ENCODE data around the gene TMEM225B.

The TMEM225B gene

GRCh38 chr7:99559175-99559915 lies 38.7 kb upstream of the TMEM225B start:
- peak overlapping the region; percentile 98 for H2AFZ ChIP-seq
- H3K79me2 ChIP-seq = peaks cover 50% of the 10 kb centered on the region
- H3K36me3 ChIP-seq (ENCODE audit: control insufficient read depth, insufficient read depth, low read length) = no peaks in the 10 kb centered on the region
- H3K4me1 ChIP-seq = peaks cover 9% of the 10 kb centered on the region
- no peak for TF ChIP-seq CTCF (IDR thresholded peaks at IDR 0.05)
- H3K27me3 ChIP-seq (ENCODE audit: control insufficient read depth, insufficient read depth, low read length) = no peaks in the 10 kb centered on the region
- H3K9ac ChIP-seq = peak overlapping the region; percentile 100
- H3K27ac ChIP-seq = peak overlapping the region; percentile 99
- no peaks in the 10 kb centered on the region for H3K9me3 ChIP-seq (ENCODE audit: control insufficient read depth, low read length)
- peak overlapping the region; percentile 81 for H3K4me2 ChIP-seq (ENCODE audit: low read length)
- peak overlapping the region; percentile 89 for H3K4me3 ChIP-seq (ENCODE audit: low read depth, low read length)

- TF ChIP-seq CTCF (IDR thresholded peaks at IDR 0.05) = no peak
- no peak overlapping the region for H3K4me2 ChIP-seq (ENCODE audit: low read length)
- no peaks in the 10 kb centered on the region for H3K9me3 ChIP-seq (ENCODE audit: control insufficient read depth, low read length)
- H3K27ac ChIP-seq = no peak overlapping the region
- H3K4me3 ChIP-seq (ENCODE audit: low read depth, low read length) = no peak overlapping the region
- H3K36me3 ChIP-seq (ENCODE audit: control insufficient read depth, insufficient read depth, low read length) = no peaks in the 10 kb centered on the region
- no peak overlapping the region for H3K9ac ChIP-seq
- no peak overlapping the region for H2AFZ ChIP-seq
- H3K79me2 ChIP-seq = peaks cover 42% of the 10 kb centered on the region
- H3K4me1 ChIP-seq = peaks cover 9% of the 10 kb centered on the region
- H3K27me3 ChIP-seq (ENCODE audit: control insufficient read depth, insufficient read depth, low read length) = no peaks in the 10 kb centered on the region
These were observed 37.0 kb upstream of the TMEM225B start for GRCh38 chr7:99560834-99561736.

GRCh38 chr7:99561737-99562051 lies 36.4 kb upstream of the TMEM225B start:
- Histone ChIP-seq H3K27me3 (ENCODE audit: control insufficient read depth, insufficient read depth, low read length) (no peaks in the 10 kb centered on the region), H3K36me3 (ENCODE audit: control insufficient read depth, insufficient read depth, low read length) (no peaks in the 10 kb centered on the region), H3K4me2 (ENCODE audit: low read length) (no peak overlapping the region), H3K4me3 (ENCODE audit: low read depth, low read length) (no peak overlapping the region), H3K4me1 (peaks cover 9% of the 10 kb centered on the region), H3K9me3 (ENCODE audit: control insufficient read depth, low read length) (no peaks in the 10 kb centered on the region), H3K27ac (no peak overlapping the region), H2AFZ (no peak overlapping the region), H3K9ac (no peak overlapping the region), H3K79me2 (peaks cover 41% of the 10 kb centered on the region)
- TF ChIP-seq CTCF (IDR thresholded peaks at IDR 0.05) = no peak

- Histone ChIP-seq H3K9me3 (ENCODE audit: control insufficient read depth, low read length) (no peaks in the 10 kb centered on the region), H3K4me1 (peaks cover 5% of the 10 kb centered on the region), H3K36me3 (ENCODE audit: control insufficient read depth, insufficient read depth, low read length) (no peaks in the 10 kb centered on the region), H3K27me3 (ENCODE audit: control insufficient read depth, insufficient read depth, low read length) (no peaks in the 10 kb centered on the region), H3K9ac (no peak overlapping the region), H3K27ac (no peak overlapping the region), H3K4me2 (ENCODE audit: low read length) (no peak overlapping the region), H2AFZ (no peak overlapping the region), H3K4me3 (ENCODE audit: low read depth, low read length) (no peak overlapping the region), H3K79me2 (peaks cover 37% of the 10 kb centered on the region)
- TF ChIP-seq CTCF (IDR thresholded peaks at IDR 0.05) = no peak
These were observed 35.8 kb upstream of the TMEM225B start for GRCh38 chr7:99562114-99562784.

Data from parathyroid adenoma (tissue), 2 donors.